ENCODE data around the gene MYO6. TPM values are rescaled to one million over a fixed set of nuclear protein-coding genes. Genes with fewer than 3 reads are reported as not detected.

Gene MYO6
- polyA plus RNA-seq, 1 donor (not counting 4 experiments of a cell fraction or from before 2014, with no cell fraction given): 24.5 TPM

- Histone ChIP-seq H3K27me3 (ENCODE audit: control insufficient read depth, extremely low read depth, insufficient read depth, low read length) (no peaks in the 10 kb centered on the region), H3K9me1 (ENCODE audit: control insufficient read depth, extremely low read depth, insufficient read depth, low read length) (no peaks in the 10 kb centered on the region), H3K4me2 (ENCODE audit: control insufficient read depth, extremely low read depth, insufficient read depth, low read depth, low read length) (no peak overlapping the region), H3K36me3 (ENCODE audit: control insufficient read depth in 2 of 2, extremely low read depth in 1 of 2, insufficient read depth in 2 of 2, low read length in 2 of 2) (peaks cover 0 to 4% of the 10 kb centered on the region in 2 experiments), H3K27ac (ENCODE audit: control insufficient read depth, insufficient read depth, low read length) (no peak overlapping the region), H4K20me1 (ENCODE audit: control insufficient read depth, extremely low read depth, insufficient read depth, low read length) (no peaks in the 10 kb centered on the region), H3K4me1 (ENCODE audit: control insufficient read depth, extremely low read depth, insufficient read depth, low read length) (no peaks in the 10 kb centered on the region), H3K9me3 (ENCODE audit: control insufficient read depth, low read depth, low read length) (no peaks in the 10 kb centered on the region), H2AFZ (ENCODE audit: control insufficient read depth, low read length) (no peak overlapping the region), H3K9ac (ENCODE audit: control insufficient read depth, extremely low read depth, insufficient read depth, low read length) (no peak overlapping the region), H3K79me2 (ENCODE audit: control insufficient read depth, insufficient read depth, low read length) (no peaks in the 10 kb centered on the region), H3K4me3 (ENCODE audit: control insufficient read depth in 2 of 3, extremely low read depth in 1 of 3, insufficient read depth in 2 of 3, low read depth in 1 of 3, low read length in 3 of 3) (no peak overlapping the region)
- no peak for TF ChIP-seq EZH2 (IDR thresholded peaks at IDR 0.05; ENCODE audit: low read length)
- DNase-seq (ENCODE audit: low read depth, low spot score) (no peak), FAIRE-seq (no peak)
- dilution Hi-C loops (cut with MboI; ENCODE audit: extremely low pct_ligation_motif_present, low sequenced_read_pairs): no loop called here
These were observed 164.0 kb downstream of the MYO6 start for GRCh38 chr6:75913040-75913439.

GRCh38 chr6:75922226-75922625, 173.2 kb downstream of the MYO6 start:
- Histone ChIP-seq H3K4me3 (ENCODE audit: control insufficient read depth in 2 of 3, extremely low read depth in 1 of 3, insufficient read depth in 2 of 3, low read depth in 1 of 3, low read length in 3 of 3) (no peak overlapping the region), H4K20me1 (ENCODE audit: control insufficient read depth, extremely low read depth, insufficient read depth, low read length) (no peaks in the 10 kb centered on the region), H3K36me3 (ENCODE audit: control insufficient read depth in 2 of 2, extremely low read depth in 1 of 2, insufficient read depth in 2 of 2, low read length in 2 of 2) (peaks cover 0 to 5% of the 10 kb centered on the region in 2 experiments), H3K9me1 (ENCODE audit: control insufficient read depth, extremely low read depth, insufficient read depth, low read length) (no peaks in the 10 kb centered on the region), H3K27me3 (ENCODE audit: control insufficient read depth, extremely low read depth, insufficient read depth, low read length) (no peaks in the 10 kb centered on the region), H3K9me3 (ENCODE audit: control insufficient read depth, low read depth, low read length) (no peaks in the 10 kb centered on the region), H3K4me2 (ENCODE audit: control insufficient read depth, extremely low read depth, insufficient read depth, low read depth, low read length) (no peak overlapping the region), H3K79me2 (ENCODE audit: control insufficient read depth, insufficient read depth, low read length) (no peaks in the 10 kb centered on the region), H3K27ac (ENCODE audit: control insufficient read depth, insufficient read depth, low read length) (no peak overlapping the region), H3K4me1 (ENCODE audit: control insufficient read depth, extremely low read depth, insufficient read depth, low read length) (peaks cover 2% of the 10 kb centered on the region), H3K9ac (ENCODE audit: control insufficient read depth, extremely low read depth, insufficient read depth, low read length) (no peak overlapping the region), H2AFZ (ENCODE audit: control insufficient read depth, low read length) (no peak overlapping the region)
- FAIRE-seq (peak; percentile 58), DNase-seq (ENCODE audit: low read depth, low spot score) (no peak)
- dilution Hi-C loops (cut with MboI; ENCODE audit: extremely low pct_ligation_motif_present, low sequenced_read_pairs): no loop called here
- no peak for TF ChIP-seq EZH2 (IDR thresholded peaks at IDR 0.05; ENCODE audit: low read length)
- TF ChIP-seq CTCF (optimal IDR thresholded peaks at IDR 0.05 in 1 of 3, IDR thresholded peaks at IDR 0.05 in 1 of 3, conservative IDR thresholded peaks at IDR 0.05 in 1 of 3; ENCODE audit: extremely low read depth in 1 of 3, insufficient read depth in 2 of 3, low read length in 3 of 3): no peak
